Smooth muscle cell (in vitro differentiated cells): ENCODE measurements around the gene KIF1A. TPM values are rescaled to one million over a fixed set of nuclear protein-coding genes. Genes with fewer than 3 reads are reported as not detected.

ENCODE experiments used
- DNase-seq: peaks from one replicate; lab custom pipeline; 2025; ENCODE audit not compliant: unreplicated experiment; lab: John Stamatoyannopoulos, UW
- H2AFZ ChIP-seq: fragments of 200-600 bp; sonication (generic); 2 replicates; pipeline ENCODE4 v1.6.0; 2016; ENCODE audit warnings: antibody characterized with exemption, low read depth, mild to moderate bottlenecking
- H3F3A ChIP-seq: fragments of 200-600 bp; sonication (generic); 2 replicates; pipeline ENCODE4 v1.6.0; 2017; ENCODE audit warnings: antibody characterized with exemption, low read depth
- H3K27ac ChIP-seq: fragments of 200-600 bp; sonication (generic); 2 replicates; pipeline ENCODE4 v1.5.1; 2016; ENCODE audit warnings: low read depth, mild to moderate bottlenecking
- H3K27me3 ChIP-seq: fragments of 200-600 bp; sonication (generic); 2 replicates; pipeline ENCODE4 v1.6.1; 2016; ENCODE audit warnings: low read depth, mild to moderate bottlenecking
- H3K36me3 ChIP-seq: fragments of 200-600 bp; sonication (generic); 2 replicates; pipeline ENCODE4 v1.5.1; 2016; ENCODE audit warnings: low read depth
- H3K4me1 ChIP-seq: fragments of 200-600 bp; sonication (generic); 2 replicates; pipeline ENCODE4 v1.5.1; 2016; ENCODE audit warnings: low read depth
- H3K4me2 ChIP-seq: fragments of 200-600 bp; sonication (generic); 2 replicates; pipeline ENCODE4 v1.6.0; 2016; ENCODE audit warnings: mild to moderate bottlenecking
- H3K4me3 ChIP-seq: fragments of 200-600 bp; sonication (generic); 2 replicates; pipeline ENCODE4 v1.5.1; 2016; ENCODE audit warnings: mild to moderate bottlenecking
- H3K79me2 ChIP-seq: fragments of 200-600 bp; sonication (generic); 2 replicates; pipeline ENCODE4 v1.6.0; 2016; ENCODE audit warnings: low read depth, mild to moderate bottlenecking
- H3K9ac ChIP-seq: fragments of 200-600 bp; sonication (generic); 2 replicates; pipeline ENCODE4 v1.6.0; 2016; ENCODE audit warnings: low read depth
- H3K9me3 ChIP-seq: fragments of 200-600 bp; sonication (generic); replicated peaks from 2 replicates; pipeline ENCODE4 v1.5.1; 2016; ENCODE audit warnings: low read depth
- H4K20me1 ChIP-seq: fragments of 200-600 bp; sonication (generic); 2 replicates; pipeline ENCODE4 v1.6.0; 2016; ENCODE audit warnings: low read depth
- CTCF ChIP-seq: fragments of 200-600 bp; sonication (generic); IDR thresholded peaks from 2 replicates; pipeline ENCODE4 v1.5.1; 2017; ENCODE audit warnings: borderline replicate concordance, mild to moderate bottlenecking, antibody characterized with exemption; ENCODE audit not compliant: insufficient read depth, poor library complexity, severe bottlenecking
- WGBS: methylation state at CpG from one replicate; pipeline ENCODE4 v1.1.7; 2016; ENCODE audit warnings: low lambda C conversion rate; 5-methylcytosine and 5-hydroxymethylcytosine counted together
- polyA plus RNA-seq: library from polyadenylated mRNA; unstranded; fragments of >200 nt; fragmentation: Nextera tagmentation; extraction: Ambion mirVana; gene quantifications from 2 replicates; pipeline ENCODE4 v1.2.1, GENCODE V29; 2016
- total RNA-seq: library from RNA; depleted of rRNA; stranded (reverse); fragments of >200 nt; gene quantifications from 2 replicates; pipeline ENCODE4 v1.2.3, GENCODE V29; 2014

Gene KIF1A
- total and polyA plus RNA-seq, 2 experiments from 2014 or later, result 4.6 to 8.4 TPM

- no peak for DNase-seq
- no peak overlapping the region for H2AFZ ChIP-seq
- H3K9ac ChIP-seq, result no peak overlapping the region
- no peak overlapping the region for H3K27ac ChIP-seq
- WGBS, result 68% methylated on average over 4 of the region's 9 CpGs
- no peaks in the 10 kb centered on the region for H4K20me1 ChIP-seq
- H3K4me2 ChIP-seq, result no peak overlapping the region
- H3F3A ChIP-seq, result no peaks in the 10 kb centered on the region
- H3K36me3 ChIP-seq, result no peaks in the 10 kb centered on the region
- H3K79me2 ChIP-seq, result no peaks in the 10 kb centered on the region
- H3K4me1 ChIP-seq, result no peaks in the 10 kb centered on the region
- no peaks in the 10 kb centered on the region for H3K27me3 ChIP-seq
- TF ChIP-seq CTCF, result no peak
- H3K9me3 ChIP-seq, result no peaks in the 10 kb centered on the region
- no peak overlapping the region for H3K4me3 ChIP-seq
Observed at GRCh38 chr2:240731178-240731545, 88.9 kb downstream of the KIF1A start.

GRCh38 chr2:240730501-240731177 is 89.4 kb downstream of the KIF1A start:
- no peak for TF ChIP-seq CTCF
- no peaks in the 10 kb centered on the region for H3K79me2 ChIP-seq
- WGBS, result 88% methylated on average over 9 of the region's 10 CpGs
- no peaks in the 10 kb centered on the region for H3K27me3 ChIP-seq
- H3K27ac ChIP-seq, result no peak overlapping the region
- no peaks in the 10 kb centered on the region for H3F3A ChIP-seq
- H2AFZ ChIP-seq, result no peak overlapping the region
- no peaks in the 10 kb centered on the region for H3K36me3 ChIP-seq
- no peaks in the 10 kb centered on the region for H3K9me3 ChIP-seq
- H4K20me1 ChIP-seq, result no peaks in the 10 kb centered on the region
- no peak overlapping the region for H3K9ac ChIP-seq
- DNase-seq, result no peak
- no peak overlapping the region for H3K4me2 ChIP-seq
- no peaks in the 10 kb centered on the region for H3K4me1 ChIP-seq
- H3K4me3 ChIP-seq, result no peak overlapping the region

- H3K9ac ChIP-seq, result no peak overlapping the region
- no peaks in the 10 kb centered on the region for H3K27me3 ChIP-seq
- no peak overlapping the region for H3K4me2 ChIP-seq
- no peaks in the 10 kb centered on the region for H4K20me1 ChIP-seq
- H2AFZ ChIP-seq, result no peak overlapping the region
- no peaks in the 10 kb centered on the region for H3K9me3 ChIP-seq
- H3F3A ChIP-seq, result no peaks in the 10 kb centered on the region
- H3K4me3 ChIP-seq, result no peak overlapping the region
- WGBS, result 24% methylated on average over 7 of the region's 7 CpGs
- no peaks in the 10 kb centered on the region for H3K36me3 ChIP-seq
- no peak for TF ChIP-seq CTCF
- DNase-seq, result no peak
- H3K27ac ChIP-seq, result no peak overlapping the region
- H3K79me2 ChIP-seq, result no peaks in the 10 kb centered on the region
- no peaks in the 10 kb centered on the region for H3K4me1 ChIP-seq
Observed at GRCh38 chr2:240728827-240729226, 91.2 kb downstream of the KIF1A start.

GRCh38 chr2:240728361-240728760 is 91.7 kb downstream of the KIF1A start:
- H3K27ac ChIP-seq, result no peak overlapping the region
- 96% methylated on average over 10 of the region's 10 CpGs for WGBS
- H3K4me1 ChIP-seq, result no peaks in the 10 kb centered on the region
- H3K4me2 ChIP-seq, result no peak overlapping the region
- no peaks in the 10 kb centered on the region for H3K79me2 ChIP-seq
- no peaks in the 10 kb centered on the region for H3K36me3 ChIP-seq
- no peak for DNase-seq
- H3K27me3 ChIP-seq, result no peaks in the 10 kb centered on the region
- no peak for TF ChIP-seq CTCF
- H3K4me3 ChIP-seq, result no peak overlapping the region
- H2AFZ ChIP-seq, result no peak overlapping the region
- no peaks in the 10 kb centered on the region for H3F3A ChIP-seq
- H3K9me3 ChIP-seq, result no peaks in the 10 kb centered on the region
- no peak overlapping the region for H3K9ac ChIP-seq
- H4K20me1 ChIP-seq, result no peaks in the 10 kb centered on the region
